ENCODE measurements around the gene FOXN3. TPM values are rescaled to one million over a fixed set of nuclear protein-coding genes. Genes with fewer than 3 reads are reported as not detected.

FOXN3 gene
- polyA plus RNA-seq, 4 donors, result 30.9 to 36.7 (median 34.0) TPM

DNA sequence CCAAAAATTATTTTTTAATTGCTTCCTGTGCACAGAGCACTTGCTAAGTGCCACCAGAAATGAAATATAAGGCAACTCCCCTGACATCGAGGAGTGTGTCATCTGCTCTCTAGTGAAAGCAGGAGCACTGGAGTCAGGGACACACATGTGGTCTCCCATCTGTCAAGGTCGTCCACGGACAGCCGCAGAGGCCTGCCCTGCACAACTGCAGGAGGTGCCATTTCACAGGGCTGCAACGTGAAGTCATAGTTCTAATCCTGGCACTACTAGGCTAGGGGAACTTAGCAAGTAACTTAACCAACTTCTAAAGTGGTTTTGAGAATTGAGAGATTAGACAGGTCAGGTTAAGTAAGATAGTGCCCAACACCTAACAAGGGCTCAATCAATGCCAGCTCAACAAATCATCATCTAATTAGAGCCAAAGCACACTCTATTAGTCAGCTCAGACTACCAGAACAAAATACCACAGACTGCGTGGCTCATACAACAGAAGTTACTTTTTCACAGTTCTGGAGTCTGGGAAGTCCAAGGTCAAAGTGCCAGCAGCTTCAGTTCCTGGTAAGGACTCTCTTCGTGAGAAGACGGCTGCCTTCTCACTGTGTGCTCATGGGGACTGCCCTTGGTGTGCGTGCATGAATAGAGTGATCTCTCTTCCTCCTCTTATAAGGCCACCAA is 30.7 kb downstream of the FOXN3 start:
- no peak for DNase-seq (ENCODE audit: low read depth in 4 of 4, low spot score in 3 of 4)

- DNase-seq (ENCODE audit: low read depth in 4 of 4, low spot score in 3 of 4), result no peak
Observed at GRCh38 chr14:89384636-89385035, 32.4 kb downstream of the FOXN3 start.

DNA sequence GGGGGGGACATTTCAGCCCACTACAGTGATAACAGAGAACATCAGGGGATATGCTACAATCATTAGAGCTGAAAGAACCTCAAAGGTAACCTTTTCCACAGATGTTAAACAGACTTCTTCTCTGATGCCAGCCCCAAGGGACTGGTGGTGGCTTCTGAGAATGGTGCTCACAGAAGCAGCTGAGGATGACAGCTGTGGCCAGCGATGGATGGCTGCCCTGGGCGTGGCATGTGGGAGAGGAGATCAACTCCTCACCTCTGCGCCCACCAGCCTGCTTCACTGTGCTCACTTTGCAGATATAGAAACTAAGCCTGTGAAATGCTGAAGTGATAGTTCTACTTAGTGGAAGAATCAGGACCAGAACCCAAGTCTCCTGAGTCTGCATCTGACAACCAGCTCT is 33.0 kb downstream of the FOXN3 start:
- DNase-seq (ENCODE audit: low read depth in 4 of 4, low spot score in 3 of 4), result no peak

- no peak for DNase-seq (ENCODE audit: low read depth in 4 of 4, low spot score in 3 of 4)
Observed at GRCh38 chr14:89382901-89383845, 33.9 kb downstream of the FOXN3 start.

DNA sequence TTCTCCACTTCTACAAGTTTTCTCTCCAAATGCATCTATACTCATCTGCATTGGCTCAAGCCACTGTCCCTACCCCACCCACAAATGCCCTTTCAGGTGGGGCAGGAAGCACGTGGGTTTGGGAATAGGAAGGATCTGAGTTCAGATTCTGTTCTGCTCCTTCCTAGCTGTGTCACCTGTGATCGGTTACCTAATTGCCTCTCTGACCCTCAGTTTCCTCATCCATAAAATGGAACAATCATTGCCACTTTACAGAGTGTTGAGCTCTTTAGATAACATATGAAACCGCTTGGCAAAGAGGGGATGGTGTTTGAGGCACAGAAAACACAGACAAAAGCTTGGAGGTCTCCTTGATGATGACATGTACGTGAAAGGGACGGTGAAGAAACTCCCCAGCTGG is 34.5 kb downstream of the FOXN3 start:
- no peak for DNase-seq (ENCODE audit: low read depth in 4 of 4, low spot score in 3 of 4)

GRCh38 chr14:89379891-89380820 is 36.9 kb downstream of the FOXN3 start:
- DNase-seq (ENCODE audit: low read depth in 4 of 4, low spot score in 3 of 4), result no peak

- no peak for DNase-seq (ENCODE audit: low read depth in 4 of 4, low spot score in 3 of 4)
Observed at GRCh38 chr14:89379006-89379405, 38.0 kb downstream of the FOXN3 start.

GRCh38 chr14:89378119-89378518 is 38.9 kb downstream of the FOXN3 start:
- DNase-seq (ENCODE audit: low read depth in 4 of 4, low spot score in 3 of 4), result no peak

DNA sequence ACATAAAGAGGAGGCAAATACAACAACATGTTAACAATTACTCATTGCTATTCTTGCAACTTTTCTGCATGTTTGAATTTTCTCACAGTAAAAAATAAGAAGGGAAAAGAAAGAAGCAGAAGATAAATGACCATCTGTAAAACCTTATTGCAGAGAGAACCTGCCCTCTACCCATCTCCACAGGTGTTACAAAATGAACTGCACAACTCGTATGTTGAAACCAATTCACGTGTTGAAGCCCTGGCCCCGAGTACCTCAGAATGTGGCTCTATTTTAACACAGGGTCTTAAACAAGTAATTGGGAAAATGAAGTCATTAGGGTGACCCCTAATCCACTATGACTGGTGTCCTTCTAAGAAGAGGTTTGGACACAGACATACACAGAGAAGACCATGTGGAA is 39.5 kb downstream of the FOXN3 start:
- DNase-seq (ENCODE audit: low read depth in 4 of 4, low spot score in 3 of 4), result no peak

GRCh38 chr14:89374908-89375307 is 42.1 kb downstream of the FOXN3 start:
- DNase-seq (ENCODE audit: low read depth in 4 of 4, low spot score in 3 of 4), result no peak

- DNase-seq (ENCODE audit: low read depth in 4 of 4, low spot score in 3 of 4), result no peak
Observed at GRCh38 chr14:89373185-89373584, 43.8 kb downstream of the FOXN3 start.

- DNase-seq (ENCODE audit: low read depth in 4 of 4, low spot score in 3 of 4), result no peak
Observed at GRCh38 chr14:89372512-89372883, 44.5 kb downstream of the FOXN3 start.

DNA sequence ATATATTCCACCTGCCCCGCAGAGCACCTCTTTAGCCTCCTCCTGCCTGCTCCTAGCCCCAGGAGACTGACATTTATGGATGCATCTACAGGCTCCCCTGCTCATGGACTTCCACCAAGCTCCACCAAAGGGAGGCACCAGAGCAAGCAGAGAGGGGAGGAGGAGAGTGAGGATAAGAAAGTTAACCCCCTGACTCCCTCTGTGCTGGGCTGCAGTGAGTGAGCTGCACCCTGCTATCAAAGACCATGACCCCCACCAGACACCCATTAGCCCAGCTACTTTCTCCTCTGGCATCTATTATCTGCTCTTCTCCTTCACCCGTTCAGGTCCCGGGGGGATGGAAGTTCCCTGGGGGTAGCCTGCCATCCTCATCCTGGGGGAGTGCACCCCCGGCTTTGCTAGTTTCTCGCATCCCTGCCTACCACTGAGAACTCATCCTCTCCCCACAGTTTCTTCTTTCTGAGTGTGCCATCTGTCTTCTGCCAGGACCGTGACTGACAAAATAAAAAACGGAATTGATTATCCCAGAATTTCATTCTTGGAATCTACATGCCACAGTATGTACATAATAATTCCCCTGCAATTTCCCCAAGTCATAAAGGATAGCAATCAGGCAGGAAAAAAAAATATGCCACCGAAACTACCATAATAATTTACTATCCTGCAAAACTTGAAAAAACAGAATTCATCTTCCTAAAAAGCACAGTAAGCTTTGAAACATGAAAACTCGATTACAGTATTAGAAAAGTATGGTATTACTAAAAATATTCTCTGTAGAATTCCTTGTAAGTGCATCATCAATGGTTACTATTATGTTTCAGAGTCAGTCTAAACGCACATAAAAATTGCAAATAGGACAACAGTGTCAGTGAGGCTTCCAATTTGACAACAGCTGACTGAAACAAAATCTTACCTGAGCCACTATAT is 45.2 kb downstream of the FOXN3 start:
- no peak for DNase-seq (ENCODE audit: low read depth in 4 of 4, low spot score in 3 of 4)

GRCh38 chr14:89370781-89371180 is 46.3 kb downstream of the FOXN3 start:
- no peak for DNase-seq (ENCODE audit: low read depth in 4 of 4, low spot score in 3 of 4)

DNA sequence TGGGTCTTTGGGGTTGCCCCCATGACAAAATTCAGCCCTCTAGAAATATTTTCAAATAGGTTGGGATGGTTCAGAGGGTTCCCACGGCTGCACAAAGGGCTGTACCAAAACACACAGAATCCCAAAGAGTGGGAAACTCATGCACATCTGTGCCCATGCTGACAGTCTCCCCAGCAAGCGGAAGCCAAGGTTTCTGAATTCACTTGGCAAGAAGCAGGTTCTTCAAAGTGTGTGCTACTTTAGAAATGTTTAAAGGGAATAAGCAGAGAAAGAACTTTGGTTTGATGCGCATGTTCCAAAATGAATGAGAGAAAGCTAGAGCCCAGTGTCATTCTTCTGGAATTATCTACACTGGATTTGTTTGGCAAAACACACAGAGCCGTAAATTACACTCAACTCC is 46.7 kb downstream of the FOXN3 start:
- no peak for DNase-seq (ENCODE audit: low read depth in 4 of 4, low spot score in 3 of 4)

GRCh38 chr14:89369656-89370055 is 47.4 kb downstream of the FOXN3 start:
- no peak for DNase-seq (ENCODE audit: low read depth in 4 of 4, low spot score in 3 of 4)

- no peak for DNase-seq (ENCODE audit: low read depth in 4 of 4, low spot score in 3 of 4)
Observed at GRCh38 chr14:89368490-89369477, 48.2 kb downstream of the FOXN3 start.

GRCh38 chr14:89367779-89368120 is 49.3 kb downstream of the FOXN3 start:
- no peak for DNase-seq (ENCODE audit: low read depth in 4 of 4, low spot score in 3 of 4)
